Liver (tissue), 9 donors: ENCODE data around the gene EPC2. TPM values are rescaled to one million over a fixed set of nuclear protein-coding genes. Genes with fewer than 3 reads are reported as not detected.
"Not testable (repeated sequence)": the region's sequence is repeated elsewhere in the genome, so short reads cannot be mapped to it uniquely, and the experiment has no call there.

Source experiments
- DNase-seq: peaks from one replicate; pipeline ENCODE4 v3.0.0-alpha.2; 2017; ENCODE audit warnings: low spot score
- H3K27ac ChIP-seq, 2 donors: one replicate each; pipeline ENCODE4 v1.7.0; 2013; ENCODE audit warnings: inconsistent platforms in 2 of 2, low read length in 2 of 2, control low read depth in 1 of 2, low read depth in 1 of 2, mild to moderate bottlenecking in 1 of 2
- H3K27me3 ChIP-seq, 4 donors: one replicate each; pipeline versions ENCODE4 v1.6.1 to v1.7.0; 2013; ENCODE audit warnings: low read length in 3 of 4, inconsistent platforms in 1 of 4, mild to moderate bottlenecking in 1 of 4, moderate library complexity in 1 of 4; ENCODE audit not compliant: control insufficient read depth in 4 of 4, insufficient read depth in 4 of 4
- H3K36me3 ChIP-seq, 4 donors: one replicate each; pipeline versions ENCODE4 v1.6.1 to v1.7.0; 2013; ENCODE audit warnings: low read length in 3 of 4, mild to moderate bottlenecking in 3 of 4, low read depth in 1 of 4, moderate library complexity in 1 of 4; ENCODE audit not compliant: control insufficient read depth in 4 of 4, insufficient read depth in 3 of 4
- H3K4me1 ChIP-seq, 4 donors: one replicate each; pipeline versions ENCODE4 v1.6.1 to v1.7.0; 2013; ENCODE audit warnings: low read length in 3 of 4, mild to moderate bottlenecking in 3 of 4, moderate library complexity in 1 of 4; ENCODE audit not compliant: control insufficient read depth in 4 of 4, insufficient read depth in 4 of 4
- H3K4me3 ChIP-seq, 3 donors: one replicate each; pipeline versions ENCODE4 v1.6.1 to v1.7.0; 2013; ENCODE audit warnings: low read length in 3 of 3, control low read depth in 1 of 3, low read depth in 1 of 3, mild to moderate bottlenecking in 1 of 3
- H3K9ac ChIP-seq, 2 donors: one replicate each; pipeline ENCODE4 v1.7.0; 2013; ENCODE audit warnings: low read length in 2 of 2, mild to moderate bottlenecking in 2 of 2, moderate library complexity in 2 of 2, control low read depth in 1 of 2, low read depth in 1 of 2
- H3K9me3 ChIP-seq, 4 donors: one replicate each; pipeline versions ENCODE4 v1.6.1 to v1.7.0; 2013; ENCODE audit warnings: low read length in 3 of 4; ENCODE audit not compliant: control insufficient read depth in 4 of 4
- CTCF ChIP-seq: fragments of 150-350 bp; IDR thresholded peaks from 2 replicates; pipeline ENCODE4 v1.5.1; 2017; ENCODE audit warnings: improper control_type of control experiment, low read depth, low read length; ENCODE audit not compliant: missing input control
- EGR1 ChIP-seq, 2 donors: IDR thresholded peaks; 2 replicates each; pipeline ENCODE4 v1.6.1; 2016 to 2018; ENCODE audit warnings: antibody characterized with exemption in 2 of 2, low read depth in 2 of 2
- FOXA1 ChIP-seq: IDR thresholded peaks from 2 replicates; pipeline ENCODE4 v1.6.1; 2016; ENCODE audit warnings: antibody characterized with exemption
- FOXA2 ChIP-seq: IDR thresholded peaks from 2 replicates; pipeline ENCODE4 v1.6.1; 2016; ENCODE audit warnings: antibody characterized with exemption
- HNF4A ChIP-seq, 2 donors: conservative IDR thresholded peaks; 2 replicates each; pipeline ENCODE4 v1.6.1; 2016; ENCODE audit warnings: antibody characterized with exemption in 2 of 2, mild to moderate bottlenecking in 2 of 2
- HNF4G ChIP-seq: IDR thresholded peaks from 2 replicates; pipeline ENCODE4 v1.6.1; 2016; ENCODE audit warnings: antibody characterized with exemption
- JUND ChIP-seq, 2 donors: IDR thresholded peaks; 2 replicates each; pipeline ENCODE4 v1.6.1; 2016; ENCODE audit warnings: antibody characterized with exemption in 2 of 2
- NR2F2 ChIP-seq: IDR thresholded peaks from 2 replicates; pipeline ENCODE4 v1.6.1; 2016; ENCODE audit warnings: antibody characterized with exemption
- RAD21 ChIP-seq, 2 donors: IDR thresholded peaks; 2 replicates each; pipeline ENCODE4 v1.6.1; 2016; ENCODE audit warnings: antibody characterized with exemption in 2 of 2, mild to moderate bottlenecking in 2 of 2
- REST ChIP-seq: IDR thresholded peaks from 2 replicates; pipeline ENCODE4 v1.6.1; 2016; ENCODE audit warnings: antibody characterized with exemption, mild to moderate bottlenecking
- SP1 ChIP-seq: IDR thresholded peaks from 2 replicates; pipeline ENCODE4 v1.6.1; 2018; ENCODE audit warnings: antibody characterized with exemption, mild to moderate bottlenecking
- ZBTB33 ChIP-seq: IDR thresholded peaks from 2 replicates; pipeline ENCODE4 v1.6.1; 2016; ENCODE audit warnings: antibody characterized with exemption
- WGBS: extraction: QIAGEN DNeasy Blood & Tissue Kit; methylation state at CpG from one replicate; pipeline ENCODE4 v1.1.7; 2013; 5-methylcytosine and 5-hydroxymethylcytosine counted together
- polyA plus RNA-seq, 2 donors: library from polyadenylated mRNA; stranded (reverse) in 1 of 2; unstranded in 1 of 2; fragments of 200-250 nt in 1 of 2; fragments of >200 nt in 1 of 2; fragmentation: Nextera tagmentation in 1 of 2; extraction: Ambion mirVana in 1 of 2; gene quantifications; one replicate each; pipeline versions ENCODE4 v1.2.1 to v1.2.3, GENCODE V29; 2013 to 2015
- total RNA-seq, 2 donors: library from RNA; depleted of rRNA; stranded (reverse); fragments of >200 nt; gene quantifications; one replicate each; pipeline ENCODE4 v1.2.3, GENCODE V29; 2014
- donor health status: healthy.
- donor health status: healthy.
- donor health status: healthy.
- donor health status: healthy.
- donor health status: healthy.

The EPC2 gene
- total and polyA plus RNA-seq, 4 donors: 2.8 to 17.7 (median 9.6) TPM

GRCh38 chr2:148789059-148789458 lies 144.5 kb downstream of the EPC2 start:
- no peak for DNase-seq
- Histone ChIP-seq H3K9me3 (no peaks in the 10 kb centered on the region), H3K9ac (no peak overlapping the region), H3K4me3 (no peak overlapping the region), H3K4me1 (no peaks in the 10 kb centered on the region), H3K27me3 (no peaks in the 10 kb centered on the region), H3K36me3 (peaks cover 0 to 16% (median 14%) of the 10 kb centered on the region in 4 donors), H3K27ac (no peak overlapping the region)
- no peak for TF ChIP-seq ZBTB33
- no peak for TF ChIP-seq RAD21 (IDR thresholded peaks at IDR 0.05)
- TF ChIP-seq SP1: no peak
- TF ChIP-seq EGR1 (IDR thresholded peaks at IDR 0.05; ENCODE audit: low read depth in 2 of 2): no peak
- TF ChIP-seq FOXA2: no peak
- no peak for TF ChIP-seq NR2F2

- not testable (repeated sequence) for H3K9ac ChIP-seq, DNase-seq
- 95% methylated on average over 5 of the region's 5 CpGs for WGBS
These were observed 145.6 kb downstream of the EPC2 start for GRCh38 chr2:148790172-148790571.

GRCh38 chr2:148794558-148794957 lies 150.0 kb downstream of the EPC2 start:
- H3K27ac ChIP-seq: no peak overlapping the region
- H3K27me3 ChIP-seq: no peaks in the 10 kb centered on the region
- 75% methylated on average over 2 of the region's 2 CpGs for WGBS
- no peak for TF ChIP-seq HNF4G
- no peak for TF ChIP-seq FOXA1
- no peak for TF ChIP-seq HNF4A (conservative IDR thresholded peaks at IDR 0.05)
- no peak for TF ChIP-seq JUND (IDR thresholded peaks at IDR 0.05)
- H3K9me3 ChIP-seq: no peaks in the 10 kb centered on the region
- H3K4me1 ChIP-seq: no peaks in the 10 kb centered on the region
- no peak overlapping the region for H3K4me3 ChIP-seq
- DNase-seq: no peak
- no peaks in the 10 kb centered on the region for H3K36me3 ChIP-seq
- no peak overlapping the region for H3K9ac ChIP-seq

More at GRCh38 chr2:148790172-148790571, 145.6 kb downstream of the EPC2 start:
- H3K4me3 ChIP-seq, H3K9me3 ChIP-seq, H3K4me1 ChIP-seq, H3K27me3 ChIP-seq, H3K36me3 ChIP-seq, H3K27ac ChIP-seq: not testable (repeated sequence)

- Histone ChIP-seq H3K9me3 (peaks cover 0 to 1% (median 0%) of the 10 kb centered on the region in 4 donors), H3K27me3 (no peaks in the 10 kb centered on the region), H3K36me3 (no peaks in the 10 kb centered on the region), H3K27ac (no peak overlapping the region), H3K9ac (no peak overlapping the region), H3K4me1 (no peaks in the 10 kb centered on the region), H3K4me3 (no peak overlapping the region)
- WGBS: 69% methylated on average over 3 of the region's 3 CpGs
- DNase-seq: no peak
- TF ChIP-seq ZBTB33 (no peak), SP1 (no peak), HNF4G (no peak), FOXA1 (no peak), HNF4A (conservative IDR thresholded peaks at IDR 0.05) (no peak), NR2F2 (no peak), JUND (IDR thresholded peaks at IDR 0.05) (no peak), CTCF (no peak), REST (no peak)
These were observed 152.4 kb downstream of the EPC2 start for GRCh38 chr2:148796735-148797512.
